Spleen (tissue), 11 donors: Measurements from ENCODE around the gene HSD17B14. TPM values are rescaled to one million over a fixed set of nuclear protein-coding genes. Genes with fewer than 3 reads are reported as not detected.

Source experiments
- DNase-seq: peaks from one replicate; pipeline ENCODE4 v3.0.0-alpha.2; 2020
- H3K27ac ChIP-seq, 8 donors: fragments of 200-600 bp; sonication (generic) in 7 of 8; 1 replicate in 4 of 8; 2 replicates in 4 of 8; pipeline versions ENCODE4 v1.5.0 to v1.8.0; 2016 to 2021; ENCODE audit warnings: inconsistent platforms in 4 of 8, mild to moderate bottlenecking in 4 of 8, moderate library complexity in 1 of 8
- H3K27me3 ChIP-seq, 7 donors: fragments of 200-600 bp; sonication (generic) in 6 of 7; replicated peaks in 1 of 7; 1 replicate in 4 of 7; 2 replicates in 3 of 7; pipeline versions ENCODE4 v1.5.0 to v1.8.0; 2016 to 2021; ENCODE audit warnings: inconsistent platforms in 3 of 7, mild to moderate bottlenecking in 1 of 7
- H3K36me3 ChIP-seq, 6 donors: fragments of 200-600 bp; sonication (generic) in 5 of 6; 1 replicate in 4 of 6; 2 replicates in 2 of 6; pipeline versions ENCODE4 v1.5.0 to v1.8.0; 2016 to 2021; ENCODE audit warnings: inconsistent platforms in 2 of 6
- H3K4me1 ChIP-seq, 6 donors: fragments of 200-600 bp; sonication (generic) in 5 of 6; 1 replicate in 3 of 6; 2 replicates in 3 of 6; pipeline versions ENCODE4 v1.5.0 to v1.8.0; 2016 to 2021; ENCODE audit warnings: inconsistent platforms in 3 of 6
- H3K4me3 ChIP-seq, 8 donors: fragments of 200-600 bp; sonication (generic) in 7 of 8; 1 replicate in 4 of 8; 2 replicates in 4 of 8; pipeline versions ENCODE4 v1.5.0 to v1.8.0; 2016 to 2021; ENCODE audit warnings: inconsistent platforms in 4 of 8, mild to moderate bottlenecking in 4 of 8, moderate library complexity in 2 of 8
- H3K9me3 ChIP-seq, 8 donors: fragments of 200-600 bp; sonication (generic) in 7 of 8; 1 replicate in 4 of 8; 2 replicates in 4 of 8; pipeline versions ENCODE4 v1.5.0 to v1.8.0; 2016 to 2021; ENCODE audit warnings: inconsistent platforms in 4 of 8
- POLR2A ChIP-seq, 3 donors: fragments of 450-650 bp; IDR thresholded peaks; one replicate each; pipeline ENCODE4 v1.5.1; 2017; ENCODE audit warnings: antibody characterized with exemption in 3 of 3, mild to moderate bottlenecking in 1 of 3
- POLR2AphosphoS5 ChIP-seq, 3 donors: sonication (generic); formaldehyde crosslinking; IDR thresholded peaks; one replicate each; pipeline ENCODE4 v1.5.1; 2017; ENCODE audit warnings: antibody characterized with exemption in 3 of 3
- WGBS, 5 donors: extraction: QIAGEN DNeasy Blood & Tissue Kit in 3 of 5; methylation state at CpG; one replicate each; pipeline versions ENCODE4 v1.1.5 to v1.1.7; 2013 to 2018; 5-methylcytosine and 5-hydroxymethylcytosine counted together
- intact Hi-C: fragments of 100-400 bp; cut with DNase I; formaldehyde crosslinking; loops from one replicate; pipeline ENCODE4 v1.15.0; 2023; ENCODE audit warnings: low total_unique reads
- polyA plus RNA-seq, 3 donors: library from polyadenylated mRNA; stranded (reverse); fragments of 200-250 nt; gene quantifications; one replicate each; pipeline ENCODE4 v1.2.1, GENCODE V29; 2013
- total RNA-seq, 7 donors: library from RNA; depleted of rRNA in 3 of 7; stranded (reverse); fragments of >200 nt in 3 of 7; fragmentation: NEBNext Ultra II Directional in 4 of 7; extraction: Animal tissue kit (Norgen Biotek cat#: 25700) in 4 of 7; gene quantifications; one replicate each; pipeline versions ENCODE4 v1.1.0 to v1.2.1, GENCODE V29; 2016 to 2021
- TF ChIP-seq, protein P1 (sequence below), 11 experiments: fragments of 200-600 bp in 7 of 11; fragments of 450-650 bp in 4 of 11; sonication (generic) in 4 of 11; IDR thresholded peaks in 8 of 11; conservative IDR thresholded peaks in 3 of 11; 1 replicate in 7 of 11; 2 replicates in 4 of 11; pipeline versions ENCODE4 v1.4.0 to v1.8.0; 2016 to 2021; ENCODE audit warnings: antibody characterized with exemption in 11 of 11, inconsistent platforms in 4 of 11, mild to moderate bottlenecking in 1 of 11
- donor health status: healthy with polysubstance abuse.
- donor health status: DM: no; HTN: no; CAD: no; lungs with moderate emphysema.
- donor health status: DM: no; HTN: no; CAD: no.
- donor health status: Bipolar disorder and iron deficiency.
- donor health status: healthy.
- donor health status: DM: no; HTN: no; CAD: no.
- donor health status: DM: yes; HTN: yes; CAD: no.

Gene HSD17B14
- total and polyA plus RNA-seq, 10 donors: 2.4 to 16.5 (median 10.6) TPM

DNA sequence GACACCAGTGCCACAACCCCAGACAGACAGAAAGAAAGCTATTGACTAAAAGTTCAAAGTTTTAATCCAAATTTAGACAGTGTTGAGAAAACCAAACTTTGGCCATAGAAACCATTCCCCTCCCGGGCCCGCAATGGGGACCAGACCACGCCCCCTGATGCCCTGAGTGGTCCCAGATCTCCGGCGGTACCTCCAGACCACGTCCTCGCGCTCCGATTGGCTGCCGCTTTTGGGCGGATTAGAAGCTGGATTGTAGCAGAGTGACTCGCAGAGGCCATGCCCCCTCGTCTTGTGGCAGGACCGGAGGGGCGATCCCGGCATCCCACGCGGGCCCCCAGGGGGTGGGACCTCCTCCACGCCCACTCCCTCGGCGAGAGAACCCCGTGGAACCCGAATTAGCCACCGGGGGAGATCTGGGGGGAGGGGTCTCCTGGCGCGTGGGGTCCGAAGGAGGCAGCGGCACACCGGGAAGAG is 797 bp upstream of the HSD17B14 start:
- peak overlapping the region in 6 of 8 donors; percentile 9 to 68 (median 34) for H3K4me3 ChIP-seq
- peaks cover 4 to 28% (median 21%) of the 10 kb centered on the region in 6 donors for H3K4me1 ChIP-seq
- peaks cover 0 to 10% (median 0%) of the 10 kb centered on the region in 6 donors for H3K36me3 ChIP-seq
- peak overlapping the region in 5 of 8 donors; percentile 44 to 68 (median 54) for H3K27ac ChIP-seq
- intact Hi-C loops: loop anchor here (5.0 kb wide), 1 partner anchor 50 kb away; no protein-coding TSS in a partner anchor
- 3 to 31% (median 5%) methylated on average over 21 to 29 of the region's 29 CpGs for WGBS, 5 donors
- TF ChIP-seq, protein P1, sequence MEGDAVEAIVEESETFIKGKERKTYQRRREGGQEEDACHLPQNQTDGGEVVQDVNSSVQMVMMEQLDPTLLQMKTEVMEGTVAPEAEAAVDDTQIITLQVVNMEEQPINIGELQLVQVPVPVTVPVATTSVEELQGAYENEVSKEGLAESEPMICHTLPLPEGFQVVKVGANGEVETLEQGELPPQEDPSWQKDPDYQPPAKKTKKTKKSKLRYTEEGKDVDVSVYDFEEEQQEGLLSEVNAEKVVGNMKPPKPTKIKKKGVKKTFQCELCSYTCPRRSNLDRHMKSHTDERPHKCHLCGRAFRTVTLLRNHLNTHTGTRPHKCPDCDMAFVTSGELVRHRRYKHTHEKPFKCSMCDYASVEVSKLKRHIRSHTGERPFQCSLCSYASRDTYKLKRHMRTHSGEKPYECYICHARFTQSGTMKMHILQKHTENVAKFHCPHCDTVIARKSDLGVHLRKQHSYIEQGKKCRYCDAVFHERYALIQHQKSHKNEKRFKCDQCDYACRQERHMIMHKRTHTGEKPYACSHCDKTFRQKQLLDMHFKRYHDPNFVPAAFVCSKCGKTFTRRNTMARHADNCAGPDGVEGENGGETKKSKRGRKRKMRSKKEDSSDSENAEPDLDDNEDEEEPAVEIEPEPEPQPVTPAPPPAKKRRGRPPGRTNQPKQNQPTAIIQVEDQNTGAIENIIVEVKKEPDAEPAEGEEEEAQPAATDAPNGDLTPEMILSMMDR (IDR thresholded peaks at IDR 0.05 in 8 of 11, conservative IDR thresholded peaks at IDR 0.05 in 3 of 11): no peak
- peak; percentile 39 to 75 (median 53) for TF ChIP-seq POLR2AphosphoS5 (IDR thresholded peaks at IDR 0.05)
- H3K27me3 ChIP-seq: peaks cover 0 to 16% (median 0%) of the 10 kb centered on the region in 7 donors
- H3K9me3 ChIP-seq: no peaks in the 10 kb centered on the region
- DNase-seq: peak; percentile 94

DNA sequence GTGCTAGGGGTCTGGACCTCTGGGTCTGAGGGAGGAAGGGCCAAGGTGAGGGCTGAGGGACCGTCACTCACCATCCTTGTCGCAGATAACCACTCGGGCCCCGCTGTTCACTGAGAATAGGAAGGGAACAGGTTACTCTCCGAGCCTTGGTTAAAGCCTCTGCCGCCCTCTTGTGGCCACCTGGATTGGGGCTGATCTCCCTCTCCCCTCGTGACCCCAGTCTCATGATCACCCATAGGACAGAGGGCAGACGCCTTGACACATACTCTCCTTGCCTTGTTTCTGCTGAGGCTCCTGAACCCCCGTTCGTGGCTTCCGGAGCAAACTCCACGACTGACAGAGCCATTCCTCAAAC is 580 bp downstream of the HSD17B14 start:
- TF ChIP-seq, protein P1 (IDR thresholded peaks at IDR 0.05 in 8 of 11, conservative IDR thresholded peaks at IDR 0.05 in 3 of 11): peak; percentile 85 to 96 (median 93)
- TF ChIP-seq POLR2A (IDR thresholded peaks at IDR 0.05) (no peak), POLR2AphosphoS5 (IDR thresholded peaks at IDR 0.05) (peak in 2 of 3 donors; percentile 64 to 80)
- intact Hi-C loops: loop anchor here (5.0 kb wide), 1 partner anchor 48 kb away; no protein-coding TSS in a partner anchor

DNA sequence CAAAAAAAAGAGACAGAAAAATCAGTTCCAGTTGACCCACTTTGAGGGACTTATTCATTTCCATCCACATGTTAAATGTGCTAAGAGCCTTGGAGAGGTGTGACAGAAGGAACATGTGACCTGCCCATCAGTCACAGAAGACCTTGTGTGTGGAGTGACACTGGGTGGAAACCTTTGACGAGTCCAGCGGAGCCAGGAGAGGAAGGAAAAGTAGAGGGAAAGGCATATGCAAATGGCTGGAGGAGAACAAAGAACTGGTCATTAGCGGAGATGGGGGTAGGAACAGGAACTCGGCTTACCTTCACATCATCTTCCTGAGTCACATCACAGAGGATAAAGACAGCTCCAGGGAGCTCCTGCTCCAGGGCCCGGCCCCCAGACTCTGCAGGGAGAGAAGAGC is 2.3 kb downstream of the HSD17B14 start:
- DNase-seq: no peak
- Histone ChIP-seq H3K9me3 (no peaks in the 10 kb centered on the region), H3K4me3 (no peak overlapping the region), H3K4me1 (peaks cover 4 to 28% (median 21%) of the 10 kb centered on the region in 6 donors), H3K27ac (no peak overlapping the region), H3K27me3 (peaks cover 0 to 16% (median 0%) of the 10 kb centered on the region in 7 donors), H3K36me3 (peaks cover 0 to 22% (median 0%) of the 10 kb centered on the region in 6 donors)
- WGBS, 5 donors: 68 to 78% (median 71%) methylated on average over 5 of the region's 5 CpGs
- TF ChIP-seq POLR2AphosphoS5 (IDR thresholded peaks at IDR 0.05) (no peak), POLR2A (IDR thresholded peaks at IDR 0.05) (no peak)
- TF ChIP-seq, protein P1 (IDR thresholded peaks at IDR 0.05 in 8 of 11, conservative IDR thresholded peaks at IDR 0.05 in 3 of 11): no peak
- intact Hi-C loops: no loop called here

More for the DNA sequence above, 580 bp downstream of the HSD17B14 start:
- WGBS, 5 donors: 1 to 8% (median 6%) methylated on average over 9 to 12 of the region's 12 CpGs
- Histone ChIP-seq H3K27ac (peak overlapping the region in 6 of 8 donors; percentile 20 to 68 (median 56)), H3K4me1 (peaks cover 4 to 28% (median 21%) of the 10 kb centered on the region in 6 donors), H3K27me3 (peaks cover 0 to 16% (median 0%) of the 10 kb centered on the region in 7 donors), H3K36me3 (peaks cover 0 to 21% (median 0%) of the 10 kb centered on the region in 6 donors), H3K9me3 (no peaks in the 10 kb centered on the region), H3K4me3 (peak overlapping the region in 7 of 8 donors; percentile 1 to 68 (median 35))
- DNase-seq: peak; percentile 96

DNA sequence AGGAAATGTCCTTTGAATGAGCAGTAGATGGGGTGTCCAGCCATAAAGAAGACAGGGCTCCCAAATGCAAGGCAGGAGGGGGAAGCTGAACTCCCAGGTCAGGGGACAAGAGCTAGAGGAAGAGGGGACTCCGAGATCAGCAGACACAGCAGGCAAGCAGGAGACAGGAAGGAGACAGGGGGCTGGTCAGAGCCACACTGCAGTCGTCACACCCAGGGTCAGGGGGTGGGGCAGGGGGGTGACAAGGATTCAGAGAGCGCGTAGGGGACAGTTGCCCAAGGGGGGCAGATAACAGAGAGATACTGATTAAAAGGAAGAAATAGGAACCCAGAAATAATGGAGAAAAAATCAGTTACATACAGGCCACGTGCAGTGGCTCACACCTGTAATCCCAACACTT is 3.2 kb downstream of the HSD17B14 start:
- H3K4me3 ChIP-seq: no peak overlapping the region
- no peak for DNase-seq
- peaks cover 0 to 22% (median 0%) of the 10 kb centered on the region in 6 donors for H3K36me3 ChIP-seq
- TF ChIP-seq, protein P1 (IDR thresholded peaks at IDR 0.05 in 8 of 11, conservative IDR thresholded peaks at IDR 0.05 in 3 of 11): no peak
- TF ChIP-seq POLR2A (IDR thresholded peaks at IDR 0.05) (no peak), POLR2AphosphoS5 (IDR thresholded peaks at IDR 0.05) (no peak)
- WGBS, 5 donors: 59 to 70% (median 65%) methylated on average over 3 to 5 of the region's 5 CpGs
- intact Hi-C loops: no loop called here
- peaks cover 4 to 28% (median 21%) of the 10 kb centered on the region in 6 donors for H3K4me1 ChIP-seq
- H3K9me3 ChIP-seq: no peaks in the 10 kb centered on the region
- no peak overlapping the region for H3K27ac ChIP-seq
- peaks cover 0 to 16% (median 0%) of the 10 kb centered on the region in 7 donors for H3K27me3 ChIP-seq
